Measurements from ENCODE around the gene CHD6.

DNA sequence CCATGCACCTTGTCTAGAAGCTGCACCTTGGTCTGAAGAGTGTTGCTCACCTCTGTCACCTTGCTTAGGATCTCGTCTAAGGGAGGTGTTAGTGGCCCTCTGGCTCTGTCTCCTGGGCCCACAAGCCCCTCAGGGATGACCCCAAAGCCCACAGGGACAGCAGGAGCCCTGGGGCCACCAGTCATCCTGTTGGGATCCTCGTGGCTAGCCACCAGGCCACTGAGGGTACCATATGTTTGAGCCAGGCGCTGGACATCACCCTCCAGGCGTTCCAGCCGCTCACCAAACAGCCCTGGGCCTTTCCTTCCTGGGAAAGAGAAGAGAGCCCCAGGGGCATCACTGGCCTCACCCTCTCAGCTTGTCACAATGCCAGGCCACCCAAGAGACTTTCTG, 255.4 kb downstream of the CHD6 start:
- TF ChIP-seq, protein P1, sequence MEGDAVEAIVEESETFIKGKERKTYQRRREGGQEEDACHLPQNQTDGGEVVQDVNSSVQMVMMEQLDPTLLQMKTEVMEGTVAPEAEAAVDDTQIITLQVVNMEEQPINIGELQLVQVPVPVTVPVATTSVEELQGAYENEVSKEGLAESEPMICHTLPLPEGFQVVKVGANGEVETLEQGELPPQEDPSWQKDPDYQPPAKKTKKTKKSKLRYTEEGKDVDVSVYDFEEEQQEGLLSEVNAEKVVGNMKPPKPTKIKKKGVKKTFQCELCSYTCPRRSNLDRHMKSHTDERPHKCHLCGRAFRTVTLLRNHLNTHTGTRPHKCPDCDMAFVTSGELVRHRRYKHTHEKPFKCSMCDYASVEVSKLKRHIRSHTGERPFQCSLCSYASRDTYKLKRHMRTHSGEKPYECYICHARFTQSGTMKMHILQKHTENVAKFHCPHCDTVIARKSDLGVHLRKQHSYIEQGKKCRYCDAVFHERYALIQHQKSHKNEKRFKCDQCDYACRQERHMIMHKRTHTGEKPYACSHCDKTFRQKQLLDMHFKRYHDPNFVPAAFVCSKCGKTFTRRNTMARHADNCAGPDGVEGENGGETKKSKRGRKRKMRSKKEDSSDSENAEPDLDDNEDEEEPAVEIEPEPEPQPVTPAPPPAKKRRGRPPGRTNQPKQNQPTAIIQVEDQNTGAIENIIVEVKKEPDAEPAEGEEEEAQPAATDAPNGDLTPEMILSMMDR (conservative IDR thresholded peaks at IDR 0.05), result no peak
- TF ChIP-seq ZFX (IDR thresholded peaks at IDR 0.05), result no peak

All from C4-2B (cell line).